AG04449 (cell line): Measurements from ENCODE around the gene CNTD1.

Experiments
- CTCF ChIA-PET: fragments of 350-600 bp; formaldehyde crosslinking; extraction: SDS; loops from one replicate; lab custom pipeline; 2021; ENCODE audit warnings: antibody characterized with exemption; lab: Yijun Ruan, JAX
- POLR2A ChIA-PET: fragments of 400-600, 350-600 bp; formaldehyde crosslinking; extraction: SDS; loops from one replicate; lab custom pipeline; 2020; ENCODE audit warnings: antibody characterized with exemption, inconsistent platforms; lab: Yijun Ruan, JAX
- DNase-seq: peaks from one replicate; pipeline ENCODE4 v3.0.0-alpha.2; 2010; ENCODE audit warnings: low read depth, low spot score
- H3K4me3 ChIP-seq: 2 replicates; pipeline ENCODE4 v1.5.1; 2011; ENCODE audit warnings: low read depth, mild to moderate bottlenecking, control low read depth, low read length
- CTCF ChIP-seq: IDR thresholded peaks from one replicate; pipeline ENCODE4 v1.5.1; 2011; ENCODE audit warnings: mild to moderate bottlenecking, moderate library complexity, low read length, control low read depth, inconsistent platforms; ENCODE audit not compliant: insufficient read depth; ENCODE audit errors: missing control alignments

CNTD1 gene

GRCh38 chr17:42797067-42798007, 1.3 kb upstream of the CNTD1 start:
- POLR2A ChIA-PET: interaction anchor here (0.9 to 2.3 kb wide), 3 partner anchors 14 to 17 kb away, joined by 4 to 7 read pairs (median 6); partner anchors contain the start of gene WNK4
- CTCF ChIA-PET: interaction anchor here (1.1 to 2.5 kb wide), 5 partner anchors 11 to 33 kb away, joined by 4 to 11 read pairs (median 7); partner anchors contain the start of gene BECN1
- H3K4me3 ChIP-seq: peak overlapping the region; percentile 89
- TF ChIP-seq CTCF: no peak
- no peak for DNase-seq

- POLR2A ChIA-PET: interaction anchor here (0.7 to 1.8 kb wide), 2 partner anchors 18 to 20 kb away, joined by 3 to 7 read pairs; partner anchors contain the start of gene WNK4
- CTCF ChIA-PET: interaction anchor here (0.9 to 2.5 kb wide), 4 partner anchors 11 to 35 kb away, joined by 3 to 11 read pairs (median 4); partner anchors contain the start of gene BECN1
- H3K4me3 ChIP-seq: peak overlapping the region; percentile 89
- no peak for DNase-seq
- no peak for TF ChIP-seq CTCF
Observed at GRCh38 chr17:42798011-42798382, 664 bp upstream of the CNTD1 start.

- CTCF ChIA-PET: interaction anchor here (1.0 to 2.9 kb wide), 4 partner anchors 11 to 20 kb away, joined by 3 to 9 read pairs (median 4); partner anchors contain the start of gene BECN1
- no peak overlapping the region for H3K4me3 ChIP-seq
- TF ChIP-seq CTCF: no peak
- POLR2A ChIA-PET: no interaction called here
- DNase-seq: no peak
Observed at GRCh38 chr17:42803074-42803883, 4.6 kb downstream of the CNTD1 start.

GRCh38 chr17:42804918-42805367, 6.3 kb downstream of the CNTD1 start:
- DNase-seq: no peak
- TF ChIP-seq CTCF: no peak
- ChIA-PET POLR2A (interaction anchor here (0.7 kb wide), 1 partner anchor 23 kb away, joined by 3 read pairs; no protein-coding TSS in a partner anchor), CTCF (interaction anchor here (0.7 to 0.9 kb wide), 2 partner anchors 18 to 20 kb away, joined by 3 read pairs; no protein-coding TSS in a partner anchor)
- no peak overlapping the region for H3K4me3 ChIP-seq

GRCh38 chr17:42806249-42806648, 7.6 kb downstream of the CNTD1 start:
- CTCF ChIA-PET: interaction anchor here (0.6 to 1.0 kb wide), 2 partner anchors 8 to 18 kb away, joined by 3 to 5 read pairs; partner anchors contain the start of gene BECN1
- DNase-seq: no peak

More at GRCh38 chr17:42806249-42806648, 7.6 kb downstream of the CNTD1 start:
- POLR2A ChIA-PET: no interaction called here
- H3K4me3 ChIP-seq: no peak overlapping the region
- TF ChIP-seq CTCF: no peak
